Vagina (tissue), 2 donors: Measurements from ENCODE around the gene TRPM1. TPM values are rescaled to one million over a fixed set of nuclear protein-coding genes. Genes with fewer than 3 reads are reported as not detected.

Experiments
- DNase-seq, 2 donors: peaks; one replicate each; pipeline ENCODE4 v3.0.0-alpha.2; 2017; ENCODE audit errors: extremely low spot score in 2 of 2
- H3K27ac ChIP-seq: fragments of 200-600 bp; sonication (generic); one replicate; pipeline ENCODE4 v1.5.1; 2019
- H3K27me3 ChIP-seq: fragments of 200-600 bp; sonication (generic); one replicate; pipeline ENCODE4 v1.5.1; 2019
- H3K36me3 ChIP-seq, 2 donors: fragments of 200-600 bp; sonication (generic); one replicate each; pipeline ENCODE4 v1.5.1; 2017 to 2019
- H3K4me1 ChIP-seq: fragments of 200-600 bp; sonication (generic); one replicate; pipeline ENCODE4 v1.5.1; 2019
- H3K4me3 ChIP-seq, 2 donors: fragments of 200-600 bp; sonication (generic); 1 replicate in 1 of 2; 2 replicates in 1 of 2; pipeline ENCODE4 v1.5.1; 2016 to 2019
- H3K9me3 ChIP-seq: fragments of 200-600 bp; sonication (generic); one replicate; pipeline ENCODE4 v1.5.1; 2019
- CTCF ChIP-seq, 3 experiments: fragments of 450-650 bp in 2 of 3; fragments of 200-600 bp in 1 of 3; sonication (generic) in 1 of 3; IDR thresholded peaks; one replicate each; pipeline ENCODE4 v1.5.1; 2017 to 2019; ENCODE audit warnings: antibody characterized with exemption in 3 of 3, mild to moderate bottlenecking in 2 of 3, moderate library complexity in 2 of 3
- POLR2A ChIP-seq, 2 donors: fragments of 450-650 bp; IDR thresholded peaks; one replicate each; pipeline ENCODE4 v1.6.1; 2017; ENCODE audit warnings: antibody characterized with exemption in 2 of 2, mild to moderate bottlenecking in 2 of 2, moderate library complexity in 2 of 2
- POLR2AphosphoS5 ChIP-seq, 2 donors: sonication (generic); formaldehyde crosslinking; IDR thresholded peaks; one replicate each; pipeline ENCODE4 v1.9.0; 2017; ENCODE audit warnings: antibody characterized with exemption in 2 of 2, mild to moderate bottlenecking in 2 of 2, low read depth in 1 of 2; ENCODE audit not compliant: insufficient read depth in 1 of 2
- intact Hi-C: fragments of 100-400 bp; cut with DNase I; formaldehyde crosslinking; loops from one replicate; pipeline ENCODE4 v1.15.1; 2023
- total RNA-seq: library from RNA; depleted of rRNA; stranded (reverse); fragments of >200 nt; gene quantifications from one replicate; pipeline ENCODE4 v1.2.3, GENCODE V29; 2016

TRPM1 gene
- total RNA-seq, 1 donor from 2014 or later = not detected

- no peaks in the 10 kb centered on the region for H3K27me3 ChIP-seq
Observed at GRCh38 chr15:30997270-30997669, 104.3 kb downstream of the TRPM1 start.

GRCh38 chr15:30992249-30992864 is 109.2 kb downstream of the TRPM1 start:
- intact Hi-C loops = no loop called here
- Histone ChIP-seq H3K9me3 (no peaks in the 10 kb centered on the region), H3K27me3 (no peaks in the 10 kb centered on the region), H3K4me3 (peak overlapping the region; percentile 91 to 99), H3K36me3 (no peaks in the 10 kb centered on the region), H3K4me1 (peaks cover 32% of the 10 kb centered on the region), H3K27ac (peak overlapping the region; percentile 96)
- TF ChIP-seq POLR2A (IDR thresholded peaks at IDR 0.05) = no peak
- no peak for TF ChIP-seq CTCF (IDR thresholded peaks at IDR 0.05)
- TF ChIP-seq POLR2AphosphoS5 (IDR thresholded peaks at IDR 0.05; ENCODE audit: insufficient read depth in 1 of 2, low read depth in 1 of 2) = no peak
- no peak for DNase-seq

More at GRCh38 chr15:30997270-30997669, 104.3 kb downstream of the TRPM1 start:
- H3K9me3 ChIP-seq = no peaks in the 10 kb centered on the region
- H3K4me3 ChIP-seq = no peak overlapping the region
- TF ChIP-seq POLR2AphosphoS5 (IDR thresholded peaks at IDR 0.05; ENCODE audit: insufficient read depth in 1 of 2, low read depth in 1 of 2) (peak in 1 of 2 donors; percentile 71), CTCF (IDR thresholded peaks at IDR 0.05) (no peak), POLR2A (IDR thresholded peaks at IDR 0.05) (no peak)
- H3K36me3 ChIP-seq = no peaks in the 10 kb centered on the region
- intact Hi-C loops = no loop called here
- no peaks in the 10 kb centered on the region for H3K4me1 ChIP-seq
- H3K27ac ChIP-seq = no peak overlapping the region
- no peak for DNase-seq

- peak within 1 kb of the TSS; percentile 91 to 99 for H3K4me3 ChIP-seq
- intact Hi-C loops = no loop called here
- H3K4me1 ChIP-seq = peaks cover 41% of the 10 kb centered on the region
- peaks cover 0 to 3% of the 10 kb centered on the region in 2 donors for H3K36me3 ChIP-seq
- no peaks in the 10 kb centered on the region for H3K9me3 ChIP-seq
- H3K27ac ChIP-seq = peak within 1 kb of the TSS; percentile 96
- TF ChIP-seq POLR2AphosphoS5 (IDR thresholded peaks at IDR 0.05; ENCODE audit: insufficient read depth in 1 of 2, low read depth in 1 of 2) (peak in 1 of 2 donors; percentile 75), CTCF (IDR thresholded peaks at IDR 0.05) (no peak), POLR2A (IDR thresholded peaks at IDR 0.05) (peak in 1 of 2 donors; percentile 76)
- DNase-seq = peak in 1 of 2 donors; percentile 90
- H3K27me3 ChIP-seq = no peaks in the 10 kb centered on the region
Observed at GRCh38 chr15:30991255-30992235, 110.0 kb downstream of the TRPM1 start, which contains the start of gene MTMR10. MTMR10 (minus strand) TSS chr15:30991628; CDS start chr15:30991506, 122 bp downstream.

- DNase-seq = no peak
- Histone ChIP-seq H3K4me3 (peak overlapping the region; percentile 91 to 99), H3K4me1 (peaks cover 47% of the 10 kb centered on the region), H3K36me3 (peaks cover 0 to 8% of the 10 kb centered on the region in 2 donors), H3K9me3 (no peaks in the 10 kb centered on the region), H3K27me3 (no peaks in the 10 kb centered on the region), H3K27ac (peak overlapping the region; percentile 96)
- no peak for TF ChIP-seq POLR2A (IDR thresholded peaks at IDR 0.05)
- TF ChIP-seq POLR2AphosphoS5 (IDR thresholded peaks at IDR 0.05; ENCODE audit: insufficient read depth in 1 of 2, low read depth in 1 of 2) = no peak
- TF ChIP-seq CTCF (IDR thresholded peaks at IDR 0.05) = no peak
- intact Hi-C loops = no loop called here
Observed at GRCh38 chr15:30990446-30991254, 110.9 kb downstream of the TRPM1 start.
